ENCODE data around the gene TNFRSF13B. TPM values are rescaled to one million over a fixed set of nuclear protein-coding genes. Genes with fewer than 3 reads are reported as not detected.

Gene TNFRSF13B
- total RNA-seq, 4 donors from 2014 or later: not detected

- intact Hi-C loops (cut with DNase I; ENCODE audit: low total_unique reads): no loop called here
- no peak for DNase-seq
- H3K36me3 ChIP-seq: no peaks in the 10 kb centered on the region
- no peak overlapping the region for H3K4me3 ChIP-seq
- no peaks in the 10 kb centered on the region for H3K4me1 ChIP-seq
- H3K9me3 ChIP-seq: no peaks in the 10 kb centered on the region
- TF ChIP-seq CTCF (IDR thresholded peaks at IDR 0.05): no peak
- TF ChIP-seq POLR2A (IDR thresholded peaks at IDR 0.05): no peak
- no peaks in the 10 kb centered on the region for H3K27me3 ChIP-seq
- H3K27ac ChIP-seq: no peak overlapping the region
These were observed 51.3 kb downstream of the TNFRSF13B start for GRCh38 chr17:16920628-16921020.

GRCh38 chr17:16919663-16920627 lies 52.0 kb downstream of the TNFRSF13B start:
- H3K27ac ChIP-seq: no peak overlapping the region
- DNase-seq: no peak
- no peak overlapping the region for H3K4me3 ChIP-seq

GRCh38 chr17:16918443-16918842 lies 53.5 kb downstream of the TNFRSF13B start:
- no peak for TF ChIP-seq CTCF (IDR thresholded peaks at IDR 0.05)
- TF ChIP-seq POLR2A (IDR thresholded peaks at IDR 0.05): no peak
- H3K4me1 ChIP-seq: no peaks in the 10 kb centered on the region
- intact Hi-C loops (cut with DNase I; ENCODE audit: low total_unique reads): no loop called here
- DNase-seq: no peak
- no peak overlapping the region for H3K4me3 ChIP-seq
- H3K9me3 ChIP-seq: no peaks in the 10 kb centered on the region
- H3K27ac ChIP-seq: no peak overlapping the region
- no peaks in the 10 kb centered on the region for H3K27me3 ChIP-seq
- no peaks in the 10 kb centered on the region for H3K36me3 ChIP-seq

More at GRCh38 chr17:16919663-16920627, 52.0 kb downstream of the TNFRSF13B start:
- Histone ChIP-seq H3K27me3 (no peaks in the 10 kb centered on the region), H3K36me3 (no peaks in the 10 kb centered on the region), H3K9me3 (no peaks in the 10 kb centered on the region), H3K4me1 (no peaks in the 10 kb centered on the region)
- TF ChIP-seq POLR2A (IDR thresholded peaks at IDR 0.05) (no peak), CTCF (IDR thresholded peaks at IDR 0.05) (no peak)
- intact Hi-C loops (cut with DNase I; ENCODE audit: low total_unique reads): no loop called here

GRCh38 chr17:16917671-16918394 lies 54.1 kb downstream of the TNFRSF13B start:
- Histone ChIP-seq H3K9me3 (no peaks in the 10 kb centered on the region), H3K27me3 (no peaks in the 10 kb centered on the region), H3K27ac (no peak overlapping the region), H3K36me3 (no peaks in the 10 kb centered on the region), H3K4me3 (no peak overlapping the region), H3K4me1 (no peaks in the 10 kb centered on the region)
- TF ChIP-seq POLR2A (IDR thresholded peaks at IDR 0.05) (no peak), CTCF (IDR thresholded peaks at IDR 0.05) (no peak)
- no peak for DNase-seq
- intact Hi-C loops (cut with DNase I; ENCODE audit: low total_unique reads): no loop called here

- DNase-seq: no peak
- no peak for TF ChIP-seq CTCF (IDR thresholded peaks at IDR 0.05)
- TF ChIP-seq POLR2A (IDR thresholded peaks at IDR 0.05): no peak
- intact Hi-C loops (cut with DNase I; ENCODE audit: low total_unique reads): no loop called here
These were observed 55.4 kb downstream of the TNFRSF13B start for GRCh38 chr17:16916557-16916920.

More at GRCh38 chr17:16916557-16916920, 55.4 kb downstream of the TNFRSF13B start:
- Histone ChIP-seq H3K27me3 (no peaks in the 10 kb centered on the region), H3K4me1 (no peaks in the 10 kb centered on the region), H3K27ac (no peak overlapping the region), H3K4me3 (no peak overlapping the region), H3K9me3 (no peaks in the 10 kb centered on the region), H3K36me3 (no peaks in the 10 kb centered on the region)

Measured in uterus (tissue), 4 donors.